SU-DHL-6 (cell line): ENCODE results near the gene FZD4.

Source experiments
- H2AFZ ChIP-seq: fragments of 200-600 bp; sonication (generic); 2 replicates; pipeline ENCODE4 v1.6.1; 2014; ENCODE audit warnings: low read depth, mild to moderate bottlenecking, moderate library complexity, mixed read lengths, antibody characterized with exemption, low read length; ENCODE audit not compliant: severe bottlenecking
- H3F3A ChIP-seq: fragments of 200-600 bp; shearing (Covaris generic); 2 replicates; pipeline ENCODE4 v1.6.0; 2016; ENCODE audit warnings: antibody characterized with exemption, mild to moderate bottlenecking; ENCODE audit not compliant: insufficient read depth
- H3K27ac ChIP-seq: fragments of 200-600 bp; sonication (generic); 2 replicates; pipeline ENCODE4 v1.5.1; 2016; ENCODE audit warnings: low read depth, mild to moderate bottlenecking, low read length, moderate library complexity, mixed read lengths
- H3K27me3 ChIP-seq: fragments of 200-600 bp; sonication (generic), shearing (Covaris generic); 2 replicates; pipeline ENCODE4 v1.6.0; 2014; ENCODE audit warnings: mild to moderate bottlenecking, low read length
- H3K36me3 ChIP-seq: fragments of 200-600 bp; sonication (generic); 2 replicates; pipeline ENCODE4 v1.6.1; 2014; ENCODE audit warnings: mild to moderate bottlenecking, low read length, mixed read lengths
- H3K4me2 ChIP-seq: fragments of 300-600, 200-600 bp; shearing (Covaris generic), sonication (generic); 2 replicates; pipeline ENCODE4 v1.6.0; 2014; ENCODE audit warnings: low read length, low read depth, mild to moderate bottlenecking; ENCODE audit not compliant: poor library complexity, severe bottlenecking
- H3K4me3 ChIP-seq: fragments of 200-600 bp; sonication (generic); 2 replicates; pipeline ENCODE4 v1.5.1; 2014; ENCODE audit warnings: antibody characterized with exemption, low read length, mild to moderate bottlenecking, mixed read lengths; ENCODE audit not compliant: insufficient read depth, poor library complexity, severe bottlenecking
- H3K79me2 ChIP-seq: fragments of 200-600 bp; sonication (generic); 2 replicates; pipeline ENCODE4 v1.6.1; 2014; ENCODE audit warnings: mild to moderate bottlenecking, low read length, moderate library complexity; ENCODE audit not compliant: insufficient read depth
- H3K9ac ChIP-seq: fragments of 200-600 bp; sonication (generic); 2 replicates; pipeline ENCODE4 v1.7.0; 2014; ENCODE audit warnings: mild to moderate bottlenecking, low read length
- H3K9me2 ChIP-seq: fragments of 200-600 bp; sonication (generic); replicated peaks from 2 replicates; pipeline ENCODE4 v1.6.1; 2014; ENCODE audit warnings: low read length; ENCODE audit not compliant: insufficient read depth
- H3K9me3 ChIP-seq: fragments of 200-600 bp; sonication (generic); 2 replicates; pipeline ENCODE4 v1.6.1; 2014; ENCODE audit warnings: low read length, mixed read lengths; ENCODE audit not compliant: insufficient read depth
- H4K20me1 ChIP-seq: fragments of 200-600 bp; sonication (generic); 2 replicates; pipeline ENCODE4 v1.6.1; 2014; ENCODE audit warnings: low read depth, mild to moderate bottlenecking, antibody characterized with exemption, low read length, moderate library complexity, mixed read lengths
- CTCF ChIP-seq: fragments of 200-600 bp; sonication (generic); IDR thresholded peaks from one replicate; pipeline ENCODE4 v1.5.1; 2017; ENCODE audit warnings: antibody characterized with exemption, mild to moderate bottlenecking, low read length, moderate library complexity; ENCODE audit not compliant: insufficient read depth, poor library complexity, severe bottlenecking
- EZH2phosphoT487 ChIP-seq: fragments of 200-600 bp; sonication (generic), shearing (Covaris generic); conservative IDR thresholded peaks from 2 replicates; pipeline ENCODE4 v1.6.1; 2018; ENCODE audit warnings: mild to moderate bottlenecking, antibody characterized with exemption, low read length, moderate library complexity, mixed read lengths

FZD4 gene

GRCh38 chr11:86932924-86933875 is 22.0 kb downstream of the FZD4 start:
- Histone ChIP-seq H3K9ac (no peak overlapping the region), H3K27ac (no peak overlapping the region), H4K20me1 (no peaks in the 10 kb centered on the region), H3K36me3 (no peaks in the 10 kb centered on the region), H3K9me3 (no peaks in the 10 kb centered on the region), H3K79me2 (no peaks in the 10 kb centered on the region), H3K27me3 (no peaks in the 10 kb centered on the region), H3F3A (no peaks in the 10 kb centered on the region), H3K4me2 (no peak overlapping the region), H3K4me3 (no peak overlapping the region), H3K9me2 (no peaks in the 10 kb centered on the region), H2AFZ (no peak overlapping the region)
- TF ChIP-seq EZH2phosphoT487, result no peak
- no peak for TF ChIP-seq CTCF

- Histone ChIP-seq H3K9me2 (no peaks in the 10 kb centered on the region), H3K27me3 (no peaks in the 10 kb centered on the region), H4K20me1 (no peaks in the 10 kb centered on the region), H3F3A (no peaks in the 10 kb centered on the region), H3K79me2 (no peaks in the 10 kb centered on the region), H3K27ac (no peak overlapping the region), H3K9me3 (no peaks in the 10 kb centered on the region), H2AFZ (no peak overlapping the region), H3K9ac (no peak overlapping the region), H3K36me3 (no peaks in the 10 kb centered on the region), H3K4me2 (no peak overlapping the region), H3K4me3 (no peak overlapping the region)
- TF ChIP-seq CTCF (no peak), EZH2phosphoT487 (no peak)
Observed at GRCh38 chr11:86932259-86932585, 23.0 kb downstream of the FZD4 start.

- Histone ChIP-seq H2AFZ (no peak overlapping the region), H3K36me3 (no peaks in the 10 kb centered on the region), H3K4me2 (no peak overlapping the region), H3K79me2 (no peaks in the 10 kb centered on the region), H3K9me3 (no peaks in the 10 kb centered on the region), H3K27ac (no peak overlapping the region), H3F3A (no peaks in the 10 kb centered on the region), H3K9ac (no peak overlapping the region), H3K4me3 (no peak overlapping the region), H3K9me2 (no peaks in the 10 kb centered on the region), H3K27me3 (no peaks in the 10 kb centered on the region), H4K20me1 (no peaks in the 10 kb centered on the region)
- TF ChIP-seq CTCF (no peak), EZH2phosphoT487 (no peak)
Observed at GRCh38 chr11:86931548-86932258, 23.5 kb downstream of the FZD4 start.
